ENCODE results near the gene VAV3. TPM values are rescaled to one million over a fixed set of nuclear protein-coding genes. Genes with fewer than 3 reads are reported as not detected.
"Not testable (repeated sequence)": the region's sequence is repeated elsewhere in the genome, so short reads cannot be mapped to it uniquely, and the experiment has no call there.

Gene VAV3
- total and polyA plus RNA-seq, 4 donors: 1.7 to 14.4 (median 7.6) TPM

DNA sequence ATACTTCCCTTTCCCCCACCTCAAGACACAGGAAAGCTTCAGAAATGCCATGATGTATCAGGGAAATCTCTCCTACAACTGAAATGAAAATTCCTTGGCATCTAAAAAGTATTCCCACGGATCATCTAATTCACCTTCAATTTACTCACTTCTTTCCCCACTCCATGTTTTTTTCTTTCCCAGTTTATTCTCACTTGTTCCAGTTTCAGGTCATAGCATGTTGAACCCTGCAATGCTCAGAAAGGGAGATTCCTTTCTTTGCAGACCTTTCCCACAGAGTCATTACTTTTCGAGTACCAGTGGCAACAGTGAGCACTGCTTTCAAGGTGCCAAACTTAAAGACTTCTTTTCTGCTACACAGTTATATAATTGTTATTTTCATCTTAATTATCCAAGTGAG is 305.0 kb downstream of the VAV3 start:
- H3K27ac ChIP-seq (ENCODE audit: low read depth in 1 of 2, low read length in 1 of 2): no peak overlapping the region
- H3K9me3 ChIP-seq (ENCODE audit: control insufficient read depth in 4 of 4, insufficient read depth in 3 of 4, low read length in 3 of 4): no peaks in the 10 kb centered on the region
- DNase-seq: no peak
- WGBS, 2 donors: 88 to 93% methylated on average over 2 of the region's 2 CpGs
- H3K4me1 ChIP-seq (ENCODE audit: control insufficient read depth in 5 of 5, insufficient read depth in 5 of 5, low read length in 5 of 5): peaks cover 0 to 4% (median 0%) of the 10 kb centered on the region in 5 donors
- no peak for TF ChIP-seq CTCF (IDR thresholded peaks at IDR 0.05; ENCODE audit: control extremely low read depth, extremely low read depth)
- peaks cover 0 to 2% (median 0%) of the 10 kb centered on the region in 4 donors for H3K36me3 ChIP-seq (ENCODE audit: control insufficient read depth in 4 of 4, insufficient read depth in 4 of 4, low read length in 4 of 4)
- peaks cover 0 to 1% (median 0%) of the 10 kb centered on the region in 3 donors for H3K27me3 ChIP-seq (ENCODE audit: control insufficient read depth in 3 of 3, insufficient read depth in 3 of 3, low read length in 2 of 3)
- H3K4me3 ChIP-seq: no peak overlapping the region
- ATAC-seq (ENCODE audit: insufficient read depth, low FRiP score): no peak
- H3K9ac ChIP-seq (ENCODE audit: insufficient read depth in 1 of 2, low read length in 2 of 2): no peak overlapping the region

DNA sequence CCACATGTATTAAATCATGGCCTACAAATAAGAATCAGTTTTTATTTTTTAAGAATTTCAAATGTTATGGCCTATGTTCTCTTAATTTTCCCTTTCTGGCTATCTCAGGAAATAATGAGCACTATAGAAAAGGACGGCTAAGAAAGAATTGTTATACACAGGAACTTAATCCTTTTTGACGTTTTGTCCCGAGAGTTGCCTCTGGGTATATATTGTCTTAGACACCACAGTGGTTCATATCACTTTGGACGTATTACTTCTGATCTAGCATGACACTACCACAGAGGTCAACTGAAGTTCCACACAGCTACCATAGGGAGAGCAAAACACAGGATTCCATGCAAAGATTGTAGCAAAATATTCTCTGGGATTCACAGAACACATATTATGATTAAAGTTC is 307.6 kb downstream of the VAV3 start:
- Histone ChIP-seq H3K36me3 (ENCODE audit: control insufficient read depth in 4 of 4, insufficient read depth in 4 of 4, low read length in 4 of 4) (no peaks in the 10 kb centered on the region), H3K27me3 (ENCODE audit: control insufficient read depth in 3 of 3, insufficient read depth in 3 of 3, low read length in 2 of 3) (peaks cover 0 to 2% (median 0%) of the 10 kb centered on the region in 3 donors), H3K27ac (ENCODE audit: low read depth in 1 of 2, low read length in 1 of 2) (no peak overlapping the region), H3K4me1 (ENCODE audit: control insufficient read depth in 5 of 5, insufficient read depth in 5 of 5, low read length in 5 of 5) (peaks cover 0 to 4% (median 0%) of the 10 kb centered on the region in 5 donors), H3K9ac (ENCODE audit: insufficient read depth in 1 of 2, low read length in 2 of 2) (no peak overlapping the region), H3K9me3 (ENCODE audit: control insufficient read depth in 4 of 4, insufficient read depth in 3 of 4, low read length in 3 of 4) (no peaks in the 10 kb centered on the region), H3K4me3 (no peak overlapping the region)
- no peak for DNase-seq
- ATAC-seq (ENCODE audit: insufficient read depth, low FRiP score): no peak
- TF ChIP-seq CTCF (IDR thresholded peaks at IDR 0.05; ENCODE audit: control extremely low read depth, extremely low read depth): no peak
- WGBS, 2 donors: 94 to 95% methylated on average over 4 of the region's 4 CpGs

GRCh38 chr1:107653765-107654164 is 311.2 kb downstream of the VAV3 start:
- Histone ChIP-seq H3K9ac (ENCODE audit: insufficient read depth in 1 of 2, low read length in 2 of 2) (no peak overlapping the region), H3K36me3 (ENCODE audit: control insufficient read depth in 4 of 4, insufficient read depth in 4 of 4, low read length in 4 of 4) (no peaks in the 10 kb centered on the region), H3K27me3 (ENCODE audit: control insufficient read depth in 3 of 3, insufficient read depth in 3 of 3, low read length in 2 of 3) (peaks cover 0 to 2% (median 0%) of the 10 kb centered on the region in 3 donors), H3K9me3 (ENCODE audit: control insufficient read depth in 4 of 4, insufficient read depth in 3 of 4, low read length in 3 of 4) (peaks cover 0 to 3% (median 0%) of the 10 kb centered on the region in 4 donors), H3K4me1 (ENCODE audit: control insufficient read depth in 5 of 5, insufficient read depth in 5 of 5, low read length in 5 of 5) (no peaks in the 10 kb centered on the region), H3K4me3 (no peak overlapping the region), H3K27ac (ENCODE audit: low read depth in 1 of 2, low read length in 1 of 2) (no peak overlapping the region)
- 69 to 88% methylated on average over 2 of the region's 2 CpGs for WGBS, 2 donors
- DNase-seq (no peak), ATAC-seq (ENCODE audit: insufficient read depth, low FRiP score) (no peak)
- no peak for TF ChIP-seq CTCF (IDR thresholded peaks at IDR 0.05; ENCODE audit: control extremely low read depth, extremely low read depth)

- DNase-seq: no peak
- H3K4me3 ChIP-seq: no peak overlapping the region
- H3K27ac ChIP-seq (ENCODE audit: low read depth in 1 of 2, low read length in 1 of 2): no peak overlapping the region
- H3K9ac ChIP-seq (ENCODE audit: insufficient read depth in 1 of 2, low read length in 2 of 2): no peak overlapping the region
- H3K4me1 ChIP-seq (ENCODE audit: control insufficient read depth in 5 of 5, insufficient read depth in 5 of 5, low read length in 5 of 5): no peaks in the 10 kb centered on the region
- ATAC-seq (ENCODE audit: insufficient read depth, low FRiP score): no peak
- no peaks in the 10 kb centered on the region for H3K36me3 ChIP-seq (ENCODE audit: control insufficient read depth in 4 of 4, insufficient read depth in 4 of 4, low read length in 4 of 4)
- H3K9me3 ChIP-seq (ENCODE audit: control insufficient read depth in 4 of 4, insufficient read depth in 3 of 4, low read length in 3 of 4): peaks cover 0 to 3% (median 0%) of the 10 kb centered on the region in 4 donors
- 78 to 95% methylated on average over 1 of the region's 1 CpG for WGBS, 2 donors
- H3K27me3 ChIP-seq (ENCODE audit: control insufficient read depth in 3 of 3, insufficient read depth in 3 of 3, low read length in 2 of 3): peaks cover 0 to 2% (median 0%) of the 10 kb centered on the region in 3 donors
- no peak for TF ChIP-seq CTCF (IDR thresholded peaks at IDR 0.05; ENCODE audit: control extremely low read depth, extremely low read depth)
Observed at GRCh38 chr1:107653005-107653404, 312.0 kb downstream of the VAV3 start.

DNA sequence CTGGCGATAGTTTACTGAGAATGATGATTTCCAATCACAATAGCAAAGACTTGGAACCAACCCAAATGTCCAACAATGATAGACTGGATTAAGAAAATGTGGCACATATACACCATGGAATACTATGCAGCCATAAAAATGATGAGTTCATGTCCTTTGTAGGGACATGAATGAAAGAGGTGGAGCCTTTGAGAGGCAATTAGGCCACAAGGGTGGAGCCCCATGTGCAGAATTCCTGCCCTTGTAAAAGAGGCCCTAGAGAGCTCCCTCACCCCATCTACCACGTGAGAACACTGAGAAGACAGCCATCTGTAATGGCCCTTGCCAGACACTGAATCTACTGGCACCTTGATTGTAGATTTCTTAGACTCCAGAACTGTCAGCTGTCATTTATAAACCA is 314.2 kb downstream of the VAV3 start:
- H3K9ac ChIP-seq (ENCODE audit: insufficient read depth in 1 of 2, low read length in 2 of 2); H3K4me3 ChIP-seq; H3K27me3 ChIP-seq (ENCODE audit: control insufficient read depth in 3 of 3, insufficient read depth in 3 of 3, low read length in 2 of 3); DNase-seq; H3K27ac ChIP-seq (ENCODE audit: low read depth in 1 of 2, low read length in 1 of 2); H3K9me3 ChIP-seq (ENCODE audit: control insufficient read depth in 4 of 4, insufficient read depth in 3 of 4, low read length in 3 of 4); H3K36me3 ChIP-seq (ENCODE audit: control insufficient read depth in 4 of 4, insufficient read depth in 4 of 4, low read length in 4 of 4); H3K4me1 ChIP-seq (ENCODE audit: control insufficient read depth in 5 of 5, insufficient read depth in 5 of 5, low read length in 5 of 5); ATAC-seq (ENCODE audit: insufficient read depth, low FRiP score): not testable (repeated sequence)
- 73 to 96% methylated on average over 2 of the region's 2 CpGs for WGBS, 2 donors
